ENCODE data around the gene STBD1. TPM values are rescaled to one million over a fixed set of nuclear protein-coding genes. Genes with fewer than 3 reads are reported as not detected.

The STBD1 gene
- polyA plus RNA-seq, 1 donor from 2014 or later = not detected

DNA sequence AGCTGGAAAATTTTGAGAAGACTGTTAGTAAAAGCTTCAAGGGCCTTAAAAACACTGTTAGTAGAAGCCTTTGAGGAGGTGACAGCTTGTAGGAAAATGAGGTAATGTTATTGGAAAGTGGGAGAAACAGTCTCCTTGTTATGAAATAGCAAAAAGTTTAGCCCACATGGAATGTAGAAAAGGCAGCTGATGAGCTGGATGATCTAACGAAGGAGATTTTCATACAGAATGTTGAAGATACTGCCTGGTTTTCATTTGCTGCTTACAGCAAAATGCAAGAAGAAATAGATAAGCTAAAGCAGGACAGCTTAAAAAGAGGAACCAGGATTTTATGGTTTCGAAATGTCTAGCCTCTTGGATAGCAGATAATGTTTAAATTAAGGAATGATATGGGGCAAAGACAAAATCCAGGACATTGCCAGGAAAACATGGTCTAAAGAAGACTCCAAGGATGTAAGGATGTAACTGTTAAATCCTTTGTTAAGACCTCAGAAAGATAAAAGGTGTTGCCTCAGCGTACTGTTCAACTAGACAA lies 10.2 kb upstream of the STBD1 start:
- no peak overlapping the region for H2AFZ ChIP-seq (ENCODE audit: low read depth, low read length)
- H3K4me2 ChIP-seq (ENCODE audit: low read length) = no peak overlapping the region
- TF ChIP-seq RAD21 (conservative IDR thresholded peaks at IDR 0.05) = no peak
- TF ChIP-seq EP300 (conservative IDR thresholded peaks at IDR 0.05; ENCODE audit: poor library complexity, severe bottlenecking) = no peak
- TF ChIP-seq SMC3 (conservative IDR thresholded peaks at IDR 0.05; ENCODE audit: poor library complexity) = no peak
- no peak for TF ChIP-seq MXI1 (conservative IDR thresholded peaks at IDR 0.05; ENCODE audit: poor library complexity, severe bottlenecking)
- TF ChIP-seq, protein P1, sequence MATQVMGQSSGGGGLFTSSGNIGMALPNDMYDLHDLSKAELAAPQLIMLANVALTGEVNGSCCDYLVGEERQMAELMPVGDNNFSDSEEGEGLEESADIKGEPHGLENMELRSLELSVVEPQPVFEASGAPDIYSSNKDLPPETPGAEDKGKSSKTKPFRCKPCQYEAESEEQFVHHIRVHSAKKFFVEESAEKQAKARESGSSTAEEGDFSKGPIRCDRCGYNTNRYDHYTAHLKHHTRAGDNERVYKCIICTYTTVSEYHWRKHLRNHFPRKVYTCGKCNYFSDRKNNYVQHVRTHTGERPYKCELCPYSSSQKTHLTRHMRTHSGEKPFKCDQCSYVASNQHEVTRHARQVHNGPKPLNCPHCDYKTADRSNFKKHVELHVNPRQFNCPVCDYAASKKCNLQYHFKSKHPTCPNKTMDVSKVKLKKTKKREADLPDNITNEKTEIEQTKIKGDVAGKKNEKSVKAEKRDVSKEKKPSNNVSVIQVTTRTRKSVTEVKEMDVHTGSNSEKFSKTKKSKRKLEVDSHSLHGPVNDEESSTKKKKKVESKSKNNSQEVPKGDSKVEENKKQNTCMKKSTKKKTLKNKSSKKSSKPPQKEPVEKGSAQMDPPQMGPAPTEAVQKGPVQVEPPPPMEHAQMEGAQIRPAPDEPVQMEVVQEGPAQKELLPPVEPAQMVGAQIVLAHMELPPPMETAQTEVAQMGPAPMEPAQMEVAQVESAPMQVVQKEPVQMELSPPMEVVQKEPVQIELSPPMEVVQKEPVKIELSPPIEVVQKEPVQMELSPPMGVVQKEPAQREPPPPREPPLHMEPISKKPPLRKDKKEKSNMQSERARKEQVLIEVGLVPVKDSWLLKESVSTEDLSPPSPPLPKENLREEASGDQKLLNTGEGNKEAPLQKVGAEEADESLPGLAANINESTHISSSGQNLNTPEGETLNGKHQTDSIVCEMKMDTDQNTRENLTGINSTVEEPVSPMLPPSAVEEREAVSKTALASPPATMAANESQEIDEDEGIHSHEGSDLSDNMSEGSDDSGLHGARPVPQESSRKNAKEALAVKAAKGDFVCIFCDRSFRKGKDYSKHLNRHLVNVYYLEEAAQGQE (IDR thresholded peaks at IDR 0.05; ENCODE audit: borderline replicate concordance) = no peak
- TF ChIP-seq TAF1 (IDR thresholded peaks at IDR 0.05; ENCODE audit: low read depth) = no peak
- no peak for TF ChIP-seq EZH2 (IDR thresholded peaks at IDR 0.05; ENCODE audit: borderline replicate concordance, insufficient read depth, low read length, poor library complexity, severe bottlenecking)
- TF ChIP-seq, protein P2, sequence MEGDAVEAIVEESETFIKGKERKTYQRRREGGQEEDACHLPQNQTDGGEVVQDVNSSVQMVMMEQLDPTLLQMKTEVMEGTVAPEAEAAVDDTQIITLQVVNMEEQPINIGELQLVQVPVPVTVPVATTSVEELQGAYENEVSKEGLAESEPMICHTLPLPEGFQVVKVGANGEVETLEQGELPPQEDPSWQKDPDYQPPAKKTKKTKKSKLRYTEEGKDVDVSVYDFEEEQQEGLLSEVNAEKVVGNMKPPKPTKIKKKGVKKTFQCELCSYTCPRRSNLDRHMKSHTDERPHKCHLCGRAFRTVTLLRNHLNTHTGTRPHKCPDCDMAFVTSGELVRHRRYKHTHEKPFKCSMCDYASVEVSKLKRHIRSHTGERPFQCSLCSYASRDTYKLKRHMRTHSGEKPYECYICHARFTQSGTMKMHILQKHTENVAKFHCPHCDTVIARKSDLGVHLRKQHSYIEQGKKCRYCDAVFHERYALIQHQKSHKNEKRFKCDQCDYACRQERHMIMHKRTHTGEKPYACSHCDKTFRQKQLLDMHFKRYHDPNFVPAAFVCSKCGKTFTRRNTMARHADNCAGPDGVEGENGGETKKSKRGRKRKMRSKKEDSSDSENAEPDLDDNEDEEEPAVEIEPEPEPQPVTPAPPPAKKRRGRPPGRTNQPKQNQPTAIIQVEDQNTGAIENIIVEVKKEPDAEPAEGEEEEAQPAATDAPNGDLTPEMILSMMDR (IDR thresholded peaks at IDR 0.05; ENCODE audit: poor library complexity, severe bottlenecking) = no peak
- no peak for TF ChIP-seq POLR2AphosphoS5 (IDR thresholded peaks at IDR 0.05)
- H3K27ac ChIP-seq (ENCODE audit: low read length) = no peak overlapping the region
- no peak overlapping the region for H3K9ac ChIP-seq (ENCODE audit: low read length)
- no peaks in the 10 kb centered on the region for H3K9me2 ChIP-seq (ENCODE audit: insufficient read depth, low read length)
- no peaks in the 10 kb centered on the region for H3K79me2 ChIP-seq (replicated peaks; ENCODE audit: insufficient read depth, low read length)
- H3F3A ChIP-seq (ENCODE audit: insufficient read depth, low read length, poor library complexity, severe bottlenecking) = no peaks in the 10 kb centered on the region
- no peaks in the 10 kb centered on the region for H4K20me1 ChIP-seq (ENCODE audit: insufficient read depth)
- no peaks in the 10 kb centered on the region for H3K27me3 ChIP-seq (ENCODE audit: insufficient read depth, low read depth, low read length)
- no peaks in the 10 kb centered on the region for H3K9me3 ChIP-seq (ENCODE audit: low read length)
- H3K4me3 ChIP-seq (ENCODE audit: low read length) = no peak overlapping the region
- H3K36me3 ChIP-seq (ENCODE audit: insufficient read depth, low read length) = no peaks in the 10 kb centered on the region

- no peak overlapping the region for H3K27ac ChIP-seq (ENCODE audit: low read length)
These were observed 8.3 kb upstream of the STBD1 start for GRCh38 chr4:76298227-76298626.

More at GRCh38 chr4:76298227-76298626, 8.3 kb upstream of the STBD1 start:
- Histone ChIP-seq H3K9ac (ENCODE audit: low read length) (no peak overlapping the region), H3K9me2 (ENCODE audit: insufficient read depth, low read length) (no peaks in the 10 kb centered on the region), H3K27me3 (ENCODE audit: insufficient read depth, low read depth, low read length) (no peaks in the 10 kb centered on the region), H3K4me3 (ENCODE audit: low read length) (no peak overlapping the region), H3K9me3 (ENCODE audit: low read length) (no peaks in the 10 kb centered on the region), H2AFZ (ENCODE audit: low read depth, low read length) (no peak overlapping the region), H4K20me1 (ENCODE audit: insufficient read depth) (no peaks in the 10 kb centered on the region), H3K4me2 (ENCODE audit: low read length) (no peak overlapping the region), H3F3A (ENCODE audit: insufficient read depth, low read length, poor library complexity, severe bottlenecking) (no peaks in the 10 kb centered on the region), H3K36me3 (ENCODE audit: insufficient read depth, low read length) (no peaks in the 10 kb centered on the region), H3K79me2 (replicated peaks; ENCODE audit: insufficient read depth, low read length) (no peaks in the 10 kb centered on the region)
- TF ChIP-seq RAD21 (conservative IDR thresholded peaks at IDR 0.05) (no peak), EP300 (conservative IDR thresholded peaks at IDR 0.05; ENCODE audit: poor library complexity, severe bottlenecking) (no peak), POLR2AphosphoS5 (IDR thresholded peaks at IDR 0.05) (no peak)
- TF ChIP-seq, protein P1 (IDR thresholded peaks at IDR 0.05; ENCODE audit: borderline replicate concordance) = no peak
